ENCODE measurements around the gene AGRP.

The AGRP gene

DNA sequence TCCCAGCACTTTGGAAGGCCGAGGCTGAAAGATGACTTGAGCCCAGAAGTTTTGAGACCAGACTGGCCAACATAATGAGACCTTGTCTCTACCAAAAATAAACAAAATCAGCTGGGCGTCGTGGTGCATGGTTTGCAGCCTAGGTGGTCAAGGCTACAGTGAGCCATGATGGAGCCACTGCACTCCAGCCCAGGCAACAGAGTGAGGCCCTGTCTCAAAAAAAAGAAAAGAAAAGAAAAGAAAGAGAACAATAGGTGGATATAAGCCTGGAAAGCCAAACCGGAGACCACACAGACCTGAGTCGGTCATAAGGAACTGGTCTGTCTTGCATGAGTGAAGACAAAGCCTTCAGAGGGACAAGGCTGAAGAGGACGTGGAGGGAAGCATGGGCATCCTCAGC is 16.8 kb downstream of the AGRP start:
- Histone ChIP-seq H3K23ac (ENCODE audit: low read length in 2 of 2) (no peak overlapping the region), H3K27ac (ENCODE audit: low read length, poor library complexity, severe bottlenecking) (no peak overlapping the region), H2BK120ac (ENCODE audit: low read depth, low read length) (no peak overlapping the region), H3K18ac (ENCODE audit: low read depth in 1 of 2, low read length in 2 of 2) (no peak overlapping the region), H4K91ac (ENCODE audit: low read length) (no peak overlapping the region), H2AFZ (ENCODE audit: low read depth, low read length) (no peak overlapping the region), H2BK5ac (ENCODE audit: low read depth, low read length, poor library complexity, severe bottlenecking) (no peak overlapping the region), H2BK12ac (ENCODE audit: low read length in 2 of 2) (no peak overlapping the region), H3K4me2 (ENCODE audit: low read length, poor library complexity, severe bottlenecking) (no peak overlapping the region), H3K4me1 (ENCODE audit: control insufficient read depth, insufficient read depth, low read depth, low read length) (peaks cover 34% of the 10 kb centered on the region), H2AK5ac (ENCODE audit: low read length, severe bottlenecking) (no peak overlapping the region), H3K9me3 (ENCODE audit: control insufficient read depth, low read length) (no peaks in the 10 kb centered on the region), H3K79me1 (replicated peaks; ENCODE audit: low read length, poor library complexity, severe bottlenecking) (peaks cover 38% of the 10 kb centered on the region), H4K8ac (ENCODE audit: low read length) (no peak overlapping the region), H3K4ac (ENCODE audit: low read depth in 1 of 2, low read length in 2 of 2) (no peak overlapping the region), H2BK15ac (ENCODE audit: low read depth, poor library complexity, severe bottlenecking) (no peak overlapping the region), H3K14ac (ENCODE audit: low read length in 2 of 2) (no peak overlapping the region), H3K9ac (ENCODE audit: low read length) (no peak overlapping the region), H3K27me3 (ENCODE audit: control insufficient read depth in 1 of 2, insufficient read depth in 1 of 2, low read length in 2 of 2) (no peaks in the 10 kb centered on the region), H3K36me3 (ENCODE audit: control insufficient read depth in 1 of 2, insufficient read depth in 2 of 2, low read depth in 1 of 2, low read length in 2 of 2) (peaks cover 7 to 15% of the 10 kb centered on the region in 2 experiments), H3K4me3 (ENCODE audit: insufficient read depth in 1 of 2, low read depth in 1 of 2, low read length in 2 of 2) (no peak overlapping the region)
- DNase-seq: no peak
- WGBS: 84% methylated on average over 6 of the region's 6 CpGs

DNA sequence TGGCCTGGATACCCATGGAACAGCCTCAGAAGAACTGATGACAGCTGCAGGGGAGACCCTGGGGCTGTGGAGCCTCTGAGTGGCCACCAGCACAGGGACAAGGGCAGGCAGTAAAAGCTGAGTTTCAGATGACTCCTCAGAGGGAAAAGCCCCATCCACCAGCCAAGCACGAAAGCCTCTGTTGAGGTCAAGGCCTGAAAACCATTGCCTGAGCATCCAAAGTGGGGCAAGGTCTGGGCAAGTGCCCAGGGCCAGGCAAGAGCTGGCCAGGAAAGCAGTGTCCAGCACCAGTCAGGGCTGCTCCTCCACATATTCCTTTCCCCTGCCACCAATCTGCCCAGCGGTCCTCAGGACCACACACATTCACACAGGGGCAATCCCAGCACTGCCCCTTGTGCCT is 18.8 kb downstream of the AGRP start:
- H3K27me3 ChIP-seq (ENCODE audit: control insufficient read depth in 1 of 2, insufficient read depth in 1 of 2, low read length in 2 of 2): no peaks in the 10 kb centered on the region
- no peak overlapping the region for H3K9ac ChIP-seq (ENCODE audit: low read length)
- no peak overlapping the region for H2BK12ac ChIP-seq (ENCODE audit: low read length in 2 of 2)
- no peak overlapping the region for H3K4ac ChIP-seq (ENCODE audit: low read depth in 1 of 2, low read length in 2 of 2)
- 94% methylated on average over 2 of the region's 2 CpGs for WGBS
- no peak overlapping the region for H3K18ac ChIP-seq (ENCODE audit: low read depth in 1 of 2, low read length in 2 of 2)
- peaks cover 22 to 34% of the 10 kb centered on the region in 2 experiments for H3K36me3 ChIP-seq (ENCODE audit: control insufficient read depth in 1 of 2, insufficient read depth in 2 of 2, low read depth in 1 of 2, low read length in 2 of 2)
- DNase-seq: no peak
- H4K91ac ChIP-seq (ENCODE audit: low read length): no peak overlapping the region
- H2AFZ ChIP-seq (ENCODE audit: low read depth, low read length): no peak overlapping the region
- H2BK120ac ChIP-seq (ENCODE audit: low read depth, low read length): no peak overlapping the region
- H2BK15ac ChIP-seq (ENCODE audit: low read depth, poor library complexity, severe bottlenecking): no peak overlapping the region
- no peak overlapping the region for H2AK5ac ChIP-seq (ENCODE audit: low read length, severe bottlenecking)
- H3K4me1 ChIP-seq (ENCODE audit: control insufficient read depth, insufficient read depth, low read depth, low read length): peaks cover 36% of the 10 kb centered on the region
- H3K23ac ChIP-seq (ENCODE audit: low read length in 2 of 2): no peak overlapping the region
- no peaks in the 10 kb centered on the region for H3K9me3 ChIP-seq (ENCODE audit: control insufficient read depth, low read length)
- H4K8ac ChIP-seq (ENCODE audit: low read length): no peak overlapping the region
- no peak overlapping the region for H3K14ac ChIP-seq (ENCODE audit: low read length in 2 of 2)
- no peak overlapping the region for H3K27ac ChIP-seq (ENCODE audit: low read length, poor library complexity, severe bottlenecking)
- no peak overlapping the region for H2BK5ac ChIP-seq (ENCODE audit: low read depth, low read length, poor library complexity, severe bottlenecking)
- no peak overlapping the region for H3K4me2 ChIP-seq (ENCODE audit: low read length, poor library complexity, severe bottlenecking)
- H3K79me1 ChIP-seq (replicated peaks; ENCODE audit: low read length, poor library complexity, severe bottlenecking): peaks cover 54% of the 10 kb centered on the region
- H3K4me3 ChIP-seq (ENCODE audit: insufficient read depth in 1 of 2, low read depth in 1 of 2, low read length in 2 of 2): no peak overlapping the region

DNA sequence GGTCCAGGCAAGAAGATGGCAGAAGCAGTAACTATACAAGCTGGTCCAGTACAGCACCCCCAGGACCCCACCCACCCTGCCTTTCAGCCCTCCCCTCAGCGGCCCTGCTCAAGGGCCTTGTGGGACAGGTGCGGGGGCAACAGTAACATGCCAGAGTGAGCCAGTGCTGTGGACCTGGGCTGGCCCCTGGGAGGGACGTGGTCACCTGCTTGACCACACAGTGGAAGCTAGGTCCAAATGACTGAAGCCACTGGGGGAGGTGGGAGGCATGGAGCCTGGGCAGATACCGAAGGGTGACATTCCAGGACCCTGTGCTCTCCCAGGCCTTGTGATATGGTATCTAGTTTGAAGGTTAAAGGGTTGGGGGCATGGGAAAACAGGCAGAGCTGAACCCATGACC is 19.7 kb downstream of the AGRP start:
- Histone ChIP-seq H2BK15ac (ENCODE audit: low read depth, poor library complexity, severe bottlenecking) (no peak overlapping the region), H3K27ac (ENCODE audit: low read length, poor library complexity, severe bottlenecking) (no peak overlapping the region), H2AK5ac (ENCODE audit: low read length, severe bottlenecking) (no peak overlapping the region), H3K9me3 (ENCODE audit: control insufficient read depth, low read length) (no peaks in the 10 kb centered on the region), H4K91ac (ENCODE audit: low read length) (no peak overlapping the region), H3K23ac (ENCODE audit: low read length in 2 of 2) (no peak overlapping the region), H3K27me3 (ENCODE audit: control insufficient read depth in 1 of 2, insufficient read depth in 1 of 2, low read length in 2 of 2) (no peaks in the 10 kb centered on the region), H3K79me1 (replicated peaks; ENCODE audit: low read length, poor library complexity, severe bottlenecking) (peaks cover 59% of the 10 kb centered on the region), H2AFZ (ENCODE audit: low read depth, low read length) (no peak overlapping the region), H3K4me2 (ENCODE audit: low read length, poor library complexity, severe bottlenecking) (no peak overlapping the region), H3K9ac (ENCODE audit: low read length) (no peak overlapping the region), H3K4me1 (ENCODE audit: control insufficient read depth, insufficient read depth, low read depth, low read length) (peaks cover 44% of the 10 kb centered on the region), H4K8ac (ENCODE audit: low read length) (no peak overlapping the region), H2BK12ac (ENCODE audit: low read length in 2 of 2) (no peak overlapping the region), H2BK120ac (ENCODE audit: low read depth, low read length) (no peak overlapping the region), H3K4me3 (ENCODE audit: insufficient read depth in 1 of 2, low read depth in 1 of 2, low read length in 2 of 2) (no peak overlapping the region), H3K36me3 (ENCODE audit: control insufficient read depth in 1 of 2, insufficient read depth in 2 of 2, low read depth in 1 of 2, low read length in 2 of 2) (peaks cover 22 to 41% of the 10 kb centered on the region in 2 experiments), H3K14ac (ENCODE audit: low read length in 2 of 2) (no peak overlapping the region), H2BK5ac (ENCODE audit: low read depth, low read length, poor library complexity, severe bottlenecking) (no peak overlapping the region), H3K18ac (ENCODE audit: low read depth in 1 of 2, low read length in 2 of 2) (no peak overlapping the region), H3K4ac (ENCODE audit: low read depth in 1 of 2, low read length in 2 of 2) (no peak overlapping the region)
- 97% methylated on average over 4 of the region's 4 CpGs for WGBS
- no peak for DNase-seq

DNA sequence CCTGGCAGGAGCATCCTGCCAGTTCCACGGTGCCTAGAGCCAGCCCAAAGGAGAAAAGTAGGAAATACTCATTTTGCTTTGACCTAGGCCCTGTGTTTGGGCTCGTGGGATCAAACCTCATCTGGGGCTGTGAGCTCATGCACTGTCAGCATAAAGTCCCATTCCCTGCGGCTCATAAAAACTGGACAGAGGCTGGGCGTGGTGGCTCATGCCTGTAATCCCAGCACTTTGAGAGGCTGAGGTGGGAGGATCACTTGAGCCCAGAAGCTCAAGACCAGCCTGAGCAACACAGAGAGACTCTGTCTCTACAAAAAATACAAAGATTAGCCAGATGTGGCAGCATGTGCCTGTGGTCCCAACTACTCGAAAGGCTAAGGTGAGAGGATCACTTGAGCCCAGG is 20.3 kb downstream of the AGRP start:
- no peak overlapping the region for H3K4ac ChIP-seq (ENCODE audit: low read depth in 1 of 2, low read length in 2 of 2)
- peak overlapping the region; percentile 25 for H3K9ac ChIP-seq (ENCODE audit: low read length)
- no peak overlapping the region for H2BK5ac ChIP-seq (ENCODE audit: low read depth, low read length, poor library complexity, severe bottlenecking)
- no peak overlapping the region for H2AK5ac ChIP-seq (ENCODE audit: low read length, severe bottlenecking)
- no peak overlapping the region for H3K4me2 ChIP-seq (ENCODE audit: low read length, poor library complexity, severe bottlenecking)
- WGBS: 85% methylated on average over 5 of the region's 5 CpGs
- no peak overlapping the region for H3K23ac ChIP-seq (ENCODE audit: low read length in 2 of 2)
- H3K4me3 ChIP-seq (ENCODE audit: insufficient read depth in 1 of 2, low read depth in 1 of 2, low read length in 2 of 2): no peak overlapping the region
- no peak overlapping the region for H2AFZ ChIP-seq (ENCODE audit: low read depth, low read length)
- H2BK15ac ChIP-seq (ENCODE audit: low read depth, poor library complexity, severe bottlenecking): no peak overlapping the region
- H3K79me1 ChIP-seq (replicated peaks; ENCODE audit: low read length, poor library complexity, severe bottlenecking): peaks cover 62% of the 10 kb centered on the region
- H3K4me1 ChIP-seq (ENCODE audit: control insufficient read depth, insufficient read depth, low read depth, low read length): peaks cover 49% of the 10 kb centered on the region
- peaks cover 22 to 42% of the 10 kb centered on the region in 2 experiments for H3K36me3 ChIP-seq (ENCODE audit: control insufficient read depth in 1 of 2, insufficient read depth in 2 of 2, low read depth in 1 of 2, low read length in 2 of 2)
- no peak overlapping the region for H4K91ac ChIP-seq (ENCODE audit: low read length)
- no peak overlapping the region for H4K8ac ChIP-seq (ENCODE audit: low read length)
- no peak overlapping the region for H3K18ac ChIP-seq (ENCODE audit: low read depth in 1 of 2, low read length in 2 of 2)
- H2BK12ac ChIP-seq (ENCODE audit: low read length in 2 of 2): no peak overlapping the region
- H3K9me3 ChIP-seq (ENCODE audit: control insufficient read depth, low read length): no peaks in the 10 kb centered on the region
- no peak overlapping the region for H3K27ac ChIP-seq (ENCODE audit: low read length, poor library complexity, severe bottlenecking)
- H3K14ac ChIP-seq (ENCODE audit: low read length in 2 of 2): no peak overlapping the region
- H3K27me3 ChIP-seq (ENCODE audit: control insufficient read depth in 1 of 2, insufficient read depth in 1 of 2, low read length in 2 of 2): no peaks in the 10 kb centered on the region
- H2BK120ac ChIP-seq (ENCODE audit: low read depth, low read length): no peak overlapping the region
- DNase-seq: no peak
